Lung (tissue), 12 donors: ENCODE results near the gene PHF12. TPM values are rescaled to one million over a fixed set of nuclear protein-coding genes. Genes with fewer than 3 reads are reported as not detected.

Experiments
- ATAC-seq: fragments of 200-7000 bp; cut with Tn5 transposase; one replicate; pipeline ENCODE4 v1.9.1; 2020; ENCODE audit warnings: moderate number of reproducible peaks; ENCODE audit not compliant: insufficient read depth, low FRiP score
- DNase-seq, 3 donors: peaks; one replicate each; pipeline ENCODE4 v3.0.0-alpha.2; 2013 to 2017
- H3K27ac ChIP-seq, 2 donors: one replicate each; pipeline ENCODE4 v1.5.1; 2013; ENCODE audit warnings: mild to moderate bottlenecking in 2 of 2, moderate library complexity in 2 of 2, control low read depth in 1 of 2, inconsistent platforms in 1 of 2, low read depth in 1 of 2, low read length in 1 of 2
- H3K27me3 ChIP-seq, 3 donors: one replicate each; pipeline ENCODE4 v1.5.1; 2013; ENCODE audit warnings: low read length in 2 of 3; ENCODE audit not compliant: control insufficient read depth in 3 of 3, insufficient read depth in 3 of 3
- H3K36me3 ChIP-seq, 4 donors: one replicate each; pipeline ENCODE4 v1.5.1; 2013; ENCODE audit warnings: low read length in 4 of 4, mild to moderate bottlenecking in 1 of 4, moderate library complexity in 1 of 4; ENCODE audit not compliant: control insufficient read depth in 4 of 4, insufficient read depth in 4 of 4
- H3K4me1 ChIP-seq, 5 donors: one replicate each; pipeline ENCODE4 v1.5.1; 2013; ENCODE audit warnings: low read length in 5 of 5, mild to moderate bottlenecking in 2 of 5, moderate library complexity in 1 of 5; ENCODE audit not compliant: control insufficient read depth in 5 of 5, insufficient read depth in 5 of 5
- H3K4me3 ChIP-seq: one replicate; pipeline ENCODE4 v1.5.1; 2013; ENCODE audit warnings: mild to moderate bottlenecking, control low read depth, moderate library complexity
- H3K9ac ChIP-seq, 2 donors: one replicate each; pipeline ENCODE4 v1.5.1; 2013; ENCODE audit warnings: low read length in 2 of 2, control low read depth in 1 of 2; ENCODE audit not compliant: insufficient read depth in 1 of 2
- H3K9me3 ChIP-seq, 4 donors: one replicate each; pipeline ENCODE4 v1.5.1; 2013; ENCODE audit warnings: low read length in 3 of 4, mild to moderate bottlenecking in 1 of 4, moderate library complexity in 1 of 4; ENCODE audit not compliant: control insufficient read depth in 4 of 4, insufficient read depth in 3 of 4
- WGBS, 2 donors: extraction: QIAGEN DNeasy Blood & Tissue Kit; methylation state at CpG; one replicate each; pipeline ENCODE4 v1.1.7; 2013; 5-methylcytosine and 5-hydroxymethylcytosine counted together
- polyA plus RNA-seq, 2 donors: library from polyadenylated mRNA; stranded (reverse); fragments of 200-250 nt; gene quantifications; one replicate each; pipeline ENCODE4 v1.2.1, GENCODE V29; 2013
- total RNA-seq, 2 donors: library from RNA; depleted of rRNA in 1 of 2; stranded (reverse); fragments of >200 nt in 1 of 2; gene quantifications; one replicate each; pipeline ENCODE4 v1.2.1, GENCODE V29; 2014 to 2021
- TF ChIP-seq, protein P1 (sequence below): IDR thresholded peaks from 2 replicates; pipeline ENCODE4 v1.5.1; 2012; ENCODE audit warnings: mild to moderate bottlenecking; ENCODE audit errors: control extremely low read depth, extremely low read depth
- donor health status: control.
- donor health status: control.
- donor health status: Bipolar disorder and iron deficiency.
- donor health status: healthy.
- donor health status: DM: yes; HTN: yes; CAD: no.

PHF12 gene
- total and polyA plus RNA-seq, 4 donors: 12.6 to 59.1 (median 37.3) TPM

DNA sequence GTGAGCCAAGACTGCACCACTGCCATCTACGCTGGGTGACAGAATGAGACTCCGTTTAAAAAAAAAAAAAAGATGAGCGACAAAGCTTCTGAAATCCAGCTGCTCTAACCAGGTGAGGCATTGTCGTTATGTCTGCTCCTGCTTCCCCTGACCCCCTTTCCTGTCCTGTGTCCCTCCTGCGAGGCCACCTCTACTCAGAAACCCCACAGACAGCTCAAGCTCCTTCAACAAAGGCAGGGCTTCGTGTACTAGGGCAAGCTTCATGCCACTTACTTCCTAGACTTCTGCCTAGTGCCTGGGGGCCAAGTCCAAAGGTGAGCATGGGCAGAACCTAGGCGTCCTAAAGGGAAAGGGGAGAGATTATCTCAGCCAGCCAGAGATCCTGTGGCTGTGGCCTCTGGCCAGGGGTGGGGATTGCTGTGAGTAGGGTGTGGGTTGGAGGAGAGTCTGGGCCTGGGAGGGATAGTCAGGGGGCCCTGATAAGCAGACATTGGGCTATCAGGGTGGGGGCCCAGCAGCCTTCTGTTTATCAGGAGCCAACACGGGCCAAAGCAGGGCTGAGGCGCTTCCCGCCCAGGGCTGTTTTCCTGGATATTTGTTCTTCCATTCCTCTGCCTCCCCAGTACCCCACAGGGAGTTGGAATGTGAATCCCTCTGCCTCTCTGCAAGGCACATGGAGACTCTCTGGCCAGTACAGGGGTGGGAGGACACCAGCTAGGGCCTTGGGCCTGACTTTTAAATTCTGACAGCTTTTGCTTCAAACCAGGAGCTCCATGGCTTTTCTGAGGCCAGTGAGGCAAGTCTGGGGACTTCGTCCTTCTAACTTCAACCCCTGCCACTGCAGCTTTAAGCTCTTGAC is 86.1 kb downstream of the PHF12 start:
- Histone ChIP-seq H3K4me1 (no peaks in the 10 kb centered on the region), H3K27me3 (no peaks in the 10 kb centered on the region), H3K36me3 (peaks cover 0 to 12% (median 6%) of the 10 kb centered on the region in 4 donors), H3K4me3 (no peak overlapping the region), H3K9me3 (no peaks in the 10 kb centered on the region), H3K27ac (peak overlapping the region in 1 of 2 donors; percentile 74), H3K9ac (no peak overlapping the region)
- ATAC-seq (no peak), DNase-seq (no peak)
- TF ChIP-seq, protein P1, sequence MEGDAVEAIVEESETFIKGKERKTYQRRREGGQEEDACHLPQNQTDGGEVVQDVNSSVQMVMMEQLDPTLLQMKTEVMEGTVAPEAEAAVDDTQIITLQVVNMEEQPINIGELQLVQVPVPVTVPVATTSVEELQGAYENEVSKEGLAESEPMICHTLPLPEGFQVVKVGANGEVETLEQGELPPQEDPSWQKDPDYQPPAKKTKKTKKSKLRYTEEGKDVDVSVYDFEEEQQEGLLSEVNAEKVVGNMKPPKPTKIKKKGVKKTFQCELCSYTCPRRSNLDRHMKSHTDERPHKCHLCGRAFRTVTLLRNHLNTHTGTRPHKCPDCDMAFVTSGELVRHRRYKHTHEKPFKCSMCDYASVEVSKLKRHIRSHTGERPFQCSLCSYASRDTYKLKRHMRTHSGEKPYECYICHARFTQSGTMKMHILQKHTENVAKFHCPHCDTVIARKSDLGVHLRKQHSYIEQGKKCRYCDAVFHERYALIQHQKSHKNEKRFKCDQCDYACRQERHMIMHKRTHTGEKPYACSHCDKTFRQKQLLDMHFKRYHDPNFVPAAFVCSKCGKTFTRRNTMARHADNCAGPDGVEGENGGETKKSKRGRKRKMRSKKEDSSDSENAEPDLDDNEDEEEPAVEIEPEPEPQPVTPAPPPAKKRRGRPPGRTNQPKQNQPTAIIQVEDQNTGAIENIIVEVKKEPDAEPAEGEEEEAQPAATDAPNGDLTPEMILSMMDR: no peak
- 68 to 77% methylated on average over 11 of the region's 11 CpGs for WGBS, 2 donors

DNA sequence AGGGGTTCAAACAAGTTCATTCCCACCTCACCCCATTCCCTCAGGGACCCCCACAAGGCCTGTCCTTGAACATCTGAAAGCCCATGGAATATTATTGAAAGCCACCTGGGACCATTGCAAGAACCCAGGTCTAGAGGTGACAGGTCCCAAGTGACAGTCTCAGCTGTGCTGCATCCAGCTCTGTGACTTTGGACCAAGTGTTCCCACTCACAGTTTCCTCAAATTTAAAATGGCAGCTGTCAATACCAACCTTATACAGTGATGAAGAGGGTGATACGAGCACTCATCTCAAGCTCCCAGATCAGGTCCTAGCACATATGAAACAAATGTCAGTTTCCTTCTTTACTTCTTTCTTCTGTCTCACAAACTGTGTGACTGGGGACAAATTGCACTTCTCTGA is 87.4 kb downstream of the PHF12 start:
- Histone ChIP-seq H3K4me3 (no peak overlapping the region), H3K4me1 (no peaks in the 10 kb centered on the region), H3K36me3 (peaks cover 0 to 15% (median 10%) of the 10 kb centered on the region in 4 donors), H3K9me3 (no peaks in the 10 kb centered on the region), H3K9ac (no peak overlapping the region), H3K27me3 (no peaks in the 10 kb centered on the region), H3K27ac (no peak overlapping the region)
- DNase-seq (no peak), ATAC-seq (no peak)
- TF ChIP-seq, protein P1: no peak
- WGBS, 2 donors: 96 to 100% methylated on average over 1 of the region's 1 CpG

DNA sequence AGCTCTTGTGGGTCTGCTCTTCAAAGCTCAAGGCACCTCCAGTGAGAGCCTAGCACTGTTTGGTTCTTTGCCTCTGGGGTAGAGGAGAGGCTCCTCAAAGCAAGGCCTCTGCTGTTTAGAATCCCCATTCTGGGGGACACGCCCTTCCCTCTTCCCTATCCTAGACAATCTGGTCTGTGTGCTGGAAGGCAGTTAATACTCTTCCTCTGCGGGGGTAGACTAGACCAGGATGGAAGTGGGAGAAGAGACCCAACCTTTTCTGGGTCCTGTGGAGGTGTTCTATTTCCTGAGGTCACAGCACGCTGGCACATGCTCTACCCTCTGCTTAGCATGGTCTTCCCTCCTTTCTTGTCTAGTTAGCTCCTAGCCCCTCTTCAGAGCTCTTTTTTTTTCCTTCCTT is 88.8 kb downstream of the PHF12 start:
- 98% methylated on average over 3 of the region's 3 CpGs for WGBS, 2 donors
- no peaks in the 10 kb centered on the region for H3K9me3 ChIP-seq
- H3K27ac ChIP-seq: no peak overlapping the region
- ATAC-seq (no peak), DNase-seq (no peak)
- no peaks in the 10 kb centered on the region for H3K4me1 ChIP-seq
- no peaks in the 10 kb centered on the region for H3K27me3 ChIP-seq
- TF ChIP-seq, protein P1: no peak
- H3K4me3 ChIP-seq: no peak overlapping the region
- H3K9ac ChIP-seq: no peak overlapping the region
- peaks cover 3 to 28% (median 23%) of the 10 kb centered on the region in 4 donors for H3K36me3 ChIP-seq
